Measurements from ENCODE around the gene COL4A2.

DNA sequence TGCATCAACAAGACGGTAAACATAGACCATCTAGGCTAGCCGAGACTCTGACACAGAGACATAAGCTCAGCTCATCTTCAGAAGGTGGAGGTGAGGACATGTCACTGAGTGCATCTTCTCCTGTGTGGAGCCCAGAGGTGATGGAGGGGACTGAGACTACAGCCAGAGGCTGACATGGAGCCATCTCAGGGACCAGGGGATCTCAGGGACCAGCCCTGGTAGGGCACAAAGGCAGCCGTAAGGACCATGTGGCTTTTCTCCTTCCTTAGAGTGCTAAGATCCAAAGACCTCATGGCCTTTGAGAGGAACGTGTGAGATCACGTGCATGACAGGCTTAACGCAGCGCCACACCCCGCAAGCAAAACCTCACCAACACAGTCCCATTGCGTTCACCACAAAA is 127.5 kb downstream of the COL4A2 start:
- TF ChIP-seq CTCF (conservative IDR thresholded peaks at IDR 0.05; ENCODE audit: low read depth, low read length), result no peak
- TF ChIP-seq EZH2phosphoT487 (IDR thresholded peaks at IDR 0.05; ENCODE audit: borderline replicate concordance, low read length), result no peak
- no peak for TF ChIP-seq EZH2 (IDR thresholded peaks at IDR 0.05; ENCODE audit: low read length, unreplicated experiment)
